Activated B cell treated with CpG ODN at 0.5 μM for 24 hours (primary cell): ENCODE data around the gene THAP7. TPM values are rescaled to one million over a fixed set of nuclear protein-coding genes. Genes with fewer than 3 reads are reported as not detected.
"Not testable (repeated sequence)": the region's sequence is repeated elsewhere in the genome, so short reads cannot be mapped to it uniquely, and the experiment has no call there.

Source experiments
- ATAC-seq: fragments of 200-7000 bp; cut with Tn5 transposase; one replicate; pipeline ENCODE4 v1.10.0; 2021; ENCODE audit warnings: low read depth, mild to moderate bottlenecking, moderate library complexity
- CTCF ChIA-PET: fragments of 350-600 bp; sonication (Branson Sonifier 250); formaldehyde crosslinking; loops from one replicate; lab custom pipeline; 2021; ENCODE audit warnings: antibody characterized with exemption; lab: Charles Lee
- POLR2A ChIA-PET: fragments of 350-600 bp; sonication (Branson Sonifier 250); formaldehyde crosslinking; loops from one replicate; lab custom pipeline; 2021; ENCODE audit warnings: antibody characterized with exemption; lab: Charles Lee
- DNase-seq: peaks from one replicate; pipeline ENCODE4 v3.0.0; 2022
- H3K27ac Mint-ChIP-seq: one replicate; pipeline ENCODE4 v1.8.0; 2020; ENCODE audit warnings: mixed read lengths
- H3K27me3 Mint-ChIP-seq: one replicate; pipeline ENCODE4 v1.8.0; 2021; ENCODE audit warnings: mixed read lengths
- H3K36me3 Mint-ChIP-seq: one replicate; pipeline ENCODE4 v1.8.0; 2021; ENCODE audit warnings: low read depth, mixed read lengths
- H3K4me1 Mint-ChIP-seq: one replicate; pipeline ENCODE4 v1.8.0; 2021; ENCODE audit warnings: mixed read lengths
- H3K4me3 Mint-ChIP-seq: one replicate; pipeline ENCODE4 v1.8.0; 2020; ENCODE audit warnings: mild to moderate bottlenecking, mixed read lengths
- H3K9me3 Mint-ChIP-seq: one replicate; pipeline ENCODE4 v1.8.0; 2020; ENCODE audit warnings: mixed read lengths
- intact Hi-C: fragments of 100-400 bp; cut with micrococcal nuclease; formaldehyde crosslinking; loops from one replicate; pipeline ENCODE4 v1.15.1; 2024
- total RNA-seq: library from RNA; stranded (reverse); gene quantifications from 2 replicates; pipeline ENCODE4 v1.2.3, GENCODE V29; 2022
- TF ChIP-seq, protein P1 (sequence below): fragments of 200-600 bp; IDR thresholded peaks from one replicate; pipeline ENCODE4 v1.8.0; 2022; ENCODE audit warnings: antibody characterized with exemption, mild to moderate bottlenecking

THAP7 gene
- total RNA-seq, 1 donor from 2014 or later = 27.1 TPM

DNA sequence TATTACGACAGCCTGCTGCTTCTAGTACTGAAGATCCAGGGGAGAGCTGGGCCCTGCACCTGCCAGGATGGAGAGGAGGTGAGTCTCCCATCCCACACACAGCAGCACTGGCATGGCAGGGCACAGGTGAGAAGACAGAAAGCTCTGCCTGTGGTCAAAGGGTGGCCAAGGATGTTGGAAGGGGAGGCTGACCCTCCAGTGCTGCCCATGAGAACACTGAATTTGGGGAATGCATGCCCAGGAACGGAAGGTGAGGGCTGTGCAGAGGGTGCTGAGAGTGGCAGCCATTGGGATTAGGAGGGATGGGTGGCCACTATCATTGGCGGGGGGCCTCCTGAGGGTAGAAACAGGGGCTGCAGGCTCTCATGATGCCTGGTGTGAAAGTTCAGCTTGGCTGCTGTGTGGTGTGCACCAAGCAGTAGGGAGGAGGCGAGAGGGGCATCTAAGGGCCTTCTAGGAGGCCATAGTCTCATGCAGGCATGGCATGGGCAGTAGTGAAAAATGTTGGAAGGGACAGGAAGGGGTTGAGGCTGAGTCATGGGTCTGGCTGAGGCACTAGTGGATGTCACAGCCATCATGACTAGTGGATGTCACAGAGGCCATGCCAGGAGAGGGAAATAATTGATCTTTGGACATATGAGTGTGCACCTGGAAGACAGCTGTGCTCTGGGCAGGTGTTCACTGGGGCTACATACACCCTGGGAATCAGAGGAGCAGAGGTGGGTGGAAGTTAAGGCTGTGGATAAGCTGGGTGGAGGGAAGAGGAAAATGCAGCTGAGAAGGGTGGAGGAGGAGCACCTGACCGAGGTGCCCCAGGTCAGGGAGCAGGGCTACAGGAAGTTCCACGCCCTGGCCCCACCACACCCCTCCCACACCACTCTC lies 41.3 kb upstream of the THAP7 start:
- no peak overlapping the region for H3K4me3 Mint-ChIP-seq
- TF ChIP-seq, protein P1, sequence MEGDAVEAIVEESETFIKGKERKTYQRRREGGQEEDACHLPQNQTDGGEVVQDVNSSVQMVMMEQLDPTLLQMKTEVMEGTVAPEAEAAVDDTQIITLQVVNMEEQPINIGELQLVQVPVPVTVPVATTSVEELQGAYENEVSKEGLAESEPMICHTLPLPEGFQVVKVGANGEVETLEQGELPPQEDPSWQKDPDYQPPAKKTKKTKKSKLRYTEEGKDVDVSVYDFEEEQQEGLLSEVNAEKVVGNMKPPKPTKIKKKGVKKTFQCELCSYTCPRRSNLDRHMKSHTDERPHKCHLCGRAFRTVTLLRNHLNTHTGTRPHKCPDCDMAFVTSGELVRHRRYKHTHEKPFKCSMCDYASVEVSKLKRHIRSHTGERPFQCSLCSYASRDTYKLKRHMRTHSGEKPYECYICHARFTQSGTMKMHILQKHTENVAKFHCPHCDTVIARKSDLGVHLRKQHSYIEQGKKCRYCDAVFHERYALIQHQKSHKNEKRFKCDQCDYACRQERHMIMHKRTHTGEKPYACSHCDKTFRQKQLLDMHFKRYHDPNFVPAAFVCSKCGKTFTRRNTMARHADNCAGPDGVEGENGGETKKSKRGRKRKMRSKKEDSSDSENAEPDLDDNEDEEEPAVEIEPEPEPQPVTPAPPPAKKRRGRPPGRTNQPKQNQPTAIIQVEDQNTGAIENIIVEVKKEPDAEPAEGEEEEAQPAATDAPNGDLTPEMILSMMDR = no peak
- peaks cover 24% of the 10 kb centered on the region for H3K27me3 Mint-ChIP-seq
- DNase-seq (no peak), ATAC-seq (no peak)
- intact Hi-C loops = no loop called here
- H3K4me1 Mint-ChIP-seq = peaks cover 24% of the 10 kb centered on the region
- ChIA-PET POLR2A (no interaction called here), CTCF (no interaction called here)
- H3K9me3 Mint-ChIP-seq = no peaks in the 10 kb centered on the region
- H3K27ac Mint-ChIP-seq = no peak overlapping the region
- no peaks in the 10 kb centered on the region for H3K36me3 Mint-ChIP-seq

DNA sequence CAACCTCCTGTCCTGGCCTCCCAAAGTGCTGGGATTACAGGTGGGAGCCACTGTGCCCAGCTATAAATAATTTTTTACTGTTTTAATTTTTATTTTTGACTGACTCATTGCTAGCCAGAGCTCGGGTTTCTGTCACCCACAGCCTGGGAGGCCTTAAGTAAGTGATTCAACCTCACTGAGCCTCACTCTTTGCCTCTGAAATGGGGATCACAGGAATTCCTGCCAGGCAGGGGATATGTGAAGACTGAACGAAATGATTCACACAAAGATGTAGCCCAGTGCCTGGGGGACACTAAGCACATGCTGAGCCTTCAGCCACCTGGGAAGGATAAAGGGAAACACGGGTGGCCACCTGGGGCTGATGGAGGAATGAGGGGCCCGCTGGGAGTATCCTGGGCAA lies 40.0 kb upstream of the THAP7 start:
- Mint-ChIP-seq H3K4me1 (peaks cover 24% of the 10 kb centered on the region), H3K27me3 (peaks cover 26% of the 10 kb centered on the region), H3K36me3 (no peaks in the 10 kb centered on the region), H3K4me3 (no peak overlapping the region), H3K9me3 (no peaks in the 10 kb centered on the region), H3K27ac (no peak overlapping the region)
- ATAC-seq = no peak
- TF ChIP-seq, protein P1 = no peak
- no peak for DNase-seq
- intact Hi-C loops = no loop called here
- ChIA-PET POLR2A (no interaction called here), CTCF (no interaction called here)

DNA sequence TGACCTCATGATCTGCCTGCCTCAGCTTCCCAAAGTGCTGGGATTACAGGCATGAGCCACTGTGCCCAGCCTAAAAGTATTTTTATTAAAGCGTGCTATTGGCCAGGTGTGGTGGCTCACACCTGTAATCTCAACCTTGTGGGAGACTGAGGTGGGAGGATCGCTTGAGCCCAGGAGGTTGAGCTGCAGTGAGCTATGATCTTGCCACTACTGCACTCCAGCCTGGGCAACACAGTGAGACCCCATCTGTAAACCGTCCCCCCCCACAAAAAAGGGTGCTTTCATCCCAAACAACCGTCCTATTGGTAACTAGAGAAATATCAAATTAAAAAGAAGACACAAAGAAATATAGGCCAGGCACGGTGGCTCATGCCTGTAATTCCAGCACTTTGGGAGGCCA lies 37.2 kb upstream of the THAP7 start:
- CTCF ChIA-PET, H3K36me3 Mint-ChIP-seq, intact Hi-C loops, H3K4me1 Mint-ChIP-seq, POLR2A ChIA-PET, ATAC-seq, H3K27ac Mint-ChIP-seq, DNase-seq, H3K4me3 Mint-ChIP-seq, H3K9me3 Mint-ChIP-seq: not testable (repeated sequence)
- peaks cover 27% of the 10 kb centered on the region for H3K27me3 Mint-ChIP-seq

DNA sequence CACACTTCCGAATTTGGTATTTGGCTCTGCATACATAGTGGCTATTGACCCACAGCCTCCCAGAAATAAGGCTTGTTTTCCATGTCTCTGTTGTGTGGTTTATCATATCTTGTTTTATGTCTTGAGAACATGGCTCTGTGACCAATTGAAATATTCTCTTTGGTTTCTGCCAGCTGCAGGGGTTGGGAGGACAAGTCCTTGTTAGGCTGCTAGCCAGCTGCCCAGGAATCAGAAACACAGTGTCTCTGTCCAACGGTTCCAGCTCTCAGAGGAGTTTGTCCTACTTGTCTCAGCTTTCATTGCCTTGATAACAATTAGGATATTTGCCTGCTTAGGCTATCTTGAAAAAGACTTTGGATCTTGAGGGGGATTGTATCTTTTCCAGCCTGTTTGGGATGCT lies 36.5 kb upstream of the THAP7 start:
- Mint-ChIP-seq H3K27ac (no peak overlapping the region), H3K9me3 (no peaks in the 10 kb centered on the region), H3K36me3 (no peaks in the 10 kb centered on the region), H3K4me3 (no peak overlapping the region), H3K4me1 (peaks cover 3% of the 10 kb centered on the region), H3K27me3 (peaks cover 21% of the 10 kb centered on the region)
- intact Hi-C loops = no loop called here
- DNase-seq (no peak), ATAC-seq (no peak)
- ChIA-PET POLR2A (no interaction called here), CTCF (no interaction called here)
- TF ChIP-seq, protein P1 = no peak

DNA sequence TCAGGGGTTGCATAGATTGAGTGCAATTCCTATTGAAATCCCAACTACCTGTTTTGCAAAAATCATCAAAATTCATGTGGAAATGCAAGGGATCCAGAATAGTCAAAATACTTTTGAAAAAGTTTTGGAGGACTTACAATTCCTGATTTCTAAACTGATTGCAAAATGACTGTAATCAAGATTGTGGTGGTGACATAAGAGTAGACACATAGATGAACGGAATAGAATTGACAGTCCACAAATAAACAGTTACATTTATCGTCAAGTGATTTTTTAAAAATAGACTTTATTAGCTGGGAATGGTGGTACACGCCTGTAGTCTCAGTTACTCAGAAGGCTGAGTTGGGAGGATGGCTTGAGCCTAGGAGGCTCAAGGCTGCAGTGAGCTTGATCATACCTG lies 33.1 kb upstream of the THAP7 start:
- ATAC-seq (no peak), DNase-seq (no peak)
- ChIA-PET POLR2A (no interaction called here), CTCF (no interaction called here)
- TF ChIP-seq, protein P1 = no peak
- H3K27ac Mint-ChIP-seq = no peak overlapping the region
- no peaks in the 10 kb centered on the region for H3K9me3 Mint-ChIP-seq
- no peaks in the 10 kb centered on the region for H3K4me1 Mint-ChIP-seq
- intact Hi-C loops = no loop called here
- H3K36me3 Mint-ChIP-seq = no peaks in the 10 kb centered on the region
- H3K27me3 Mint-ChIP-seq = peaks cover 35% of the 10 kb centered on the region
- no peak overlapping the region for H3K4me3 Mint-ChIP-seq
